ENCODE measurements around the gene JOSD2. TPM values are rescaled to one million over a fixed set of nuclear protein-coding genes. Genes with fewer than 3 reads are reported as not detected.

JOSD2 gene
- total and polyA plus RNA-seq, 9 of the 15 experiments (the other 6 are each of a cell fraction or from before 2014, with no cell fraction given) = 0.06 to 14.4 (median 3.1) TPM

GRCh38 chr19:50556282-50557008 lies 45.5 kb upstream of the JOSD2 start (continued):
- TF ChIP-seq HINFP (tag; conservative IDR thresholded peaks at IDR 0.05; ENCODE audit: low read depth) (no peak), HMG20A (CRISPR knock-in tag; conservative IDR thresholded peaks at IDR 0.05) (no peak), DACH1 (IDR thresholded peaks at IDR 0.05; ENCODE audit: partially characterized antibody) (no peak), THRB (CRISPR knock-in tag; conservative IDR thresholded peaks at IDR 0.05) (no peak), SREBF2 (CRISPR knock-in tag; IDR thresholded peaks at IDR 0.05) (no peak), FOXM1 (IDR thresholded peaks at IDR 0.05; ENCODE audit: low read depth) (no peak), FOXM1 (CRISPR knock-in tag; IDR thresholded peaks at IDR 0.05; ENCODE audit: low read depth) (0 out of 2 replicates have a peak, but pooled peaks have one; percentile 67), TCF7 (IDR thresholded peaks at IDR 0.05; ENCODE audit: borderline replicate concordance) (no peak), RB1 (IDR thresholded peaks at IDR 0.05; ENCODE audit: low read depth) (peak; percentile 73; the same call in 1 of the 2 replicates), GTF3C2 (IDR thresholded peaks at IDR 0.05; ENCODE audit: borderline replicate concordance, extremely low read depth, insufficient read length) (no peak), SRSF1 (IDR thresholded peaks at IDR 0.05; ENCODE audit: low read depth, low read length) (no peak), ZNF395 (CRISPR knock-in tag; IDR thresholded peaks at IDR 0.05) (no peak), CBX1 (IDR thresholded peaks at IDR 0.05; ENCODE audit: low read depth) (0 out of 2 replicates have a peak, but pooled peaks have one; percentile 34), RAD21 (CRISPR knock-in tag; conservative IDR thresholded peaks at IDR 0.05 in 1 of 2, IDR thresholded peaks at IDR 0.05 in 1 of 2) (peak; percentile 19 to 57; a peak in 2 of 4 replicates), ZNF324 (CRISPR knock-in tag; IDR thresholded peaks at IDR 0.05) (no peak)
